B cell (primary cell): Measurements from ENCODE around the gene HDAC9. TPM values are rescaled to one million over a fixed set of nuclear protein-coding genes. Genes with fewer than 3 reads are reported as not detected.

Experiments
- ATAC-seq: fragments of 200-7000 bp; cut with Tn5 transposase; one replicate; pipeline ENCODE4 v1.10.0; 2021; ENCODE audit warnings: low read depth, mild to moderate bottlenecking, moderate number of reproducible peaks, moderate library complexity
- CTCF ChIA-PET: fragments of 350-600 bp; sonication (Branson Sonifier 250); formaldehyde crosslinking; loops from one replicate; lab custom pipeline; 2021; ENCODE audit warnings: antibody characterized with exemption, inconsistent platforms; lab: Charles Lee
- POLR2A ChIA-PET: fragments of 350-600 bp; sonication (Branson Sonifier 250); formaldehyde crosslinking; loops from one replicate; lab custom pipeline; 2021; ENCODE audit warnings: antibody characterized with exemption; lab: Charles Lee
- DNase-seq: peaks from one replicate; pipeline ENCODE4 v3.0.0; 2013
- H2AFZ ChIP-seq: 2 replicates; pipeline ENCODE4 v1.6.1; 2012; ENCODE audit warnings: mild to moderate bottlenecking, low read depth, low read length; ENCODE audit not compliant: insufficient read depth, poor library complexity, severe bottlenecking
- H3K27ac ChIP-seq, 2 donors: 1 replicate in 1 of 2; 2 replicates in 1 of 2; pipeline ENCODE4 v1.5.1; 2012 to 2013; ENCODE audit warnings: low read length in 2 of 2, mild to moderate bottlenecking in 2 of 2, moderate library complexity in 1 of 2
- H3K27me3 ChIP-seq, 4 experiments: fragments of 200-600 bp in 1 of 4; sonication (generic) in 1 of 4; replicated peaks in 1 of 4; 1 replicate in 2 of 4; 2 replicates in 2 of 4; pipeline versions ENCODE4 v1.6.1 to v1.7.0; 2013 to 2016; ENCODE audit warnings: low read length in 3 of 4, mild to moderate bottlenecking in 2 of 4, mixed read lengths in 1 of 4, moderate library complexity in 1 of 4; ENCODE audit not compliant: insufficient read depth in 4 of 4, control insufficient read depth in 3 of 4; ENCODE audit errors: control extremely low read depth in 1 of 4
- H3K36me3 ChIP-seq, 2 experiments: replicated peaks in 1 of 2; 1 replicate in 1 of 2; 2 replicates in 1 of 2; pipeline versions ENCODE4 v1.6.1 to v1.7.1; 2013; ENCODE audit warnings: low read length in 1 of 2; ENCODE audit not compliant: insufficient read depth in 2 of 2, control insufficient read depth in 1 of 2; ENCODE audit errors: control extremely low read depth in 1 of 2, extremely low read depth in 1 of 2
- H3K4me1 ChIP-seq, 2 donors: fragments of 200-600 bp in 1 of 2; sonication (generic) in 1 of 2; 1 replicate in 1 of 2; 2 replicates in 1 of 2; pipeline versions ENCODE4 v1.5.1 to v1.6.1; 2013 to 2017; ENCODE audit warnings: low read length in 2 of 2; ENCODE audit not compliant: control insufficient read depth in 2 of 2, insufficient read depth in 2 of 2
- H3K4me2 ChIP-seq: replicated peaks from 2 replicates; pipeline ENCODE3; 2012; ENCODE audit warnings: mild to moderate bottlenecking, low read depth, low read length; ENCODE audit not compliant: poor library complexity, severe bottlenecking
- H3K4me3 ChIP-seq, 5 experiments: fragments of 200-600 bp in 1 of 5; sonication (generic) in 1 of 5; 1 replicate in 3 of 5; 2 replicates in 2 of 5; pipeline versions ENCODE4 v1.5.1 to v1.7.0; 2011 to 2016; ENCODE audit warnings: low read length in 4 of 5, mild to moderate bottlenecking in 4 of 5, low read depth in 2 of 5, control low read depth in 1 of 5, moderate library complexity in 1 of 5; ENCODE audit not compliant: insufficient read depth in 1 of 5; ENCODE audit errors: control extremely low read depth in 1 of 5, extremely low read depth in 1 of 5
- H3K79me2 ChIP-seq: fragments of 200-600 bp; sonication (generic); one replicate; pipeline ENCODE4 v1.6.0; 2016; ENCODE audit warnings: low read length; ENCODE audit not compliant: control insufficient read depth, insufficient read depth
- H3K9ac ChIP-seq: fragments of 200-600 bp; sonication (generic); 2 replicates; pipeline ENCODE4 v1.6.1; 2017; ENCODE audit warnings: mild to moderate bottlenecking, low read length, moderate library complexity
- H3K9me3 ChIP-seq, 3 donors: one replicate each; pipeline versions ENCODE4 v1.6.1 to v1.7.1; 2013; ENCODE audit warnings: low read length in 2 of 3; ENCODE audit not compliant: control insufficient read depth in 2 of 3, insufficient read depth in 1 of 3; ENCODE audit errors: control extremely low read depth in 1 of 3
- H4K20me1 ChIP-seq: 2 replicates; pipeline ENCODE4 v1.6.0; 2012; ENCODE audit warnings: mild to moderate bottlenecking, low read length; ENCODE audit not compliant: insufficient read depth, control insufficient read depth, poor library complexity, severe bottlenecking
- H3K27ac Mint-ChIP-seq: one replicate; pipeline ENCODE4 v1.8.0; 2021; ENCODE audit warnings: mixed read lengths
- H3K27me3 Mint-ChIP-seq: one replicate; pipeline ENCODE4 v1.8.0; 2021; ENCODE audit warnings: mixed read lengths
- H3K4me1 Mint-ChIP-seq: one replicate; pipeline ENCODE4 v1.8.0; 2021; ENCODE audit warnings: mixed read lengths
- H3K4me3 Mint-ChIP-seq: one replicate; pipeline ENCODE4 v1.8.0; 2021; ENCODE audit warnings: mixed read lengths
- H3K9me3 Mint-ChIP-seq: one replicate; pipeline ENCODE4 v1.8.0; 2022; ENCODE audit warnings: mixed read lengths; ENCODE audit not compliant: insufficient read depth
- EZH2 ChIP-seq: IDR thresholded peaks from 2 replicates; pipeline ENCODE4 v1.6.1; 2012; ENCODE audit warnings: borderline replicate concordance, low read depth, mild to moderate bottlenecking, moderate library complexity, low read length; ENCODE audit not compliant: insufficient read depth, poor library complexity, severe bottlenecking
- WGBS: methylation state at CpG from one replicate; pipeline ENCODE4 v1.1.5; 2013; ENCODE audit warnings: missing lambda C conversion rate; ENCODE audit not compliant: insufficient coverage; 5-methylcytosine and 5-hydroxymethylcytosine counted together
- intact Hi-C: fragments of 100-400 bp; cut with micrococcal nuclease; formaldehyde crosslinking; loops from one replicate; pipeline ENCODE4 v1.10.0; 2022
- polyA plus RNA-seq: library from polyadenylated mRNA; depleted of rRNA; stranded (reverse); fragments of >200 nt; gene quantifications from 2 replicates; pipeline ENCODE4 v1.2.3, GENCODE V29; 2012
- total RNA-seq, 2 donors: library from RNA; stranded (reverse); fragments of 120-200 nt in 1 of 2; gene quantifications; 1 replicate in 1 of 2; 2 replicates in 1 of 2; pipeline versions ENCODE4 v1.2.3 to v1.2.4, GENCODE V29; 2013 to 2022
- TF ChIP-seq, protein P1 (sequence below): fragments of 200-600 bp; IDR thresholded peaks from one replicate; pipeline ENCODE4 v1.8.0; 2022; ENCODE audit warnings: antibody characterized with exemption, mild to moderate bottlenecking

HDAC9 gene
- total and polyA plus RNA-seq, 2 donors (not counting 1 experiment from before 2014, with no cell fraction given) = 49.1 to 64.8 TPM

DNA sequence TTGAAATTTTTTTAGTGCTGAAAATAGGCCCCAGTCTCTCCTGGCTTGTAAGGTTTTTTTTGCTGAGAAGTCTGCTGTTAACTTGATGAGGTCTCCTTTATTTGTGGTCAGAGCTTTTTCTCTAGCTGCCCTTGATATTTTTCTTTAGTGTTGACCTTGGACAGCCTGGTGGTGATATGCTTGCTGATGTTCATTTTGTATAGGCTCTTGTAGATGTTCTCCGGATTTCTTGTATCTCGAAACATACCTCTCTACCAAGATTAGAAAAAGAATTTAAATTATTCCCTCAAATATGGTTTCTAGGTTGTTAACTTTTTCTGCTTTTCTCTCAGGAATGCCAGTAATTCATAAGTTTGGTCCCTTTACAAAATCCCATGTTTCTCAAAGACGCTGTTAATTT lies 519.5 kb downstream of the HDAC9 start:
- ATAC-seq = no peak
- Histone ChIP-seq H3K79me2 (no peaks in the 10 kb centered on the region), H3K36me3 (no peaks in the 10 kb centered on the region), H3K4me3 (no peak overlapping the region), H3K4me2 (no peak overlapping the region), H3K4me1 (no peaks in the 10 kb centered on the region), H3K9me3 (peaks cover 0 to 5% (median 4%) of the 10 kb centered on the region in 3 donors), H3K27ac (no peak overlapping the region), H3K9ac (no peak overlapping the region), H3K27me3 (no peaks in the 10 kb centered on the region), H2AFZ (no peak overlapping the region), H4K20me1 (no peaks in the 10 kb centered on the region)
- Mint-ChIP-seq H3K4me3 (no peak overlapping the region), H3K27ac (no peak overlapping the region), H3K4me1 (no peaks in the 10 kb centered on the region), H3K27me3 (peaks cover 7% of the 10 kb centered on the region), H3K9me3 (peaks cover 3% of the 10 kb centered on the region)
- intact Hi-C loops = no loop called here
- no CpG with 5 or more reads among the region's 3 CpGs for WGBS
- CTCF ChIA-PET = no interaction called here
- POLR2A ChIA-PET = no interaction called here
- DNase-seq = no peak
- TF ChIP-seq, protein P1, sequence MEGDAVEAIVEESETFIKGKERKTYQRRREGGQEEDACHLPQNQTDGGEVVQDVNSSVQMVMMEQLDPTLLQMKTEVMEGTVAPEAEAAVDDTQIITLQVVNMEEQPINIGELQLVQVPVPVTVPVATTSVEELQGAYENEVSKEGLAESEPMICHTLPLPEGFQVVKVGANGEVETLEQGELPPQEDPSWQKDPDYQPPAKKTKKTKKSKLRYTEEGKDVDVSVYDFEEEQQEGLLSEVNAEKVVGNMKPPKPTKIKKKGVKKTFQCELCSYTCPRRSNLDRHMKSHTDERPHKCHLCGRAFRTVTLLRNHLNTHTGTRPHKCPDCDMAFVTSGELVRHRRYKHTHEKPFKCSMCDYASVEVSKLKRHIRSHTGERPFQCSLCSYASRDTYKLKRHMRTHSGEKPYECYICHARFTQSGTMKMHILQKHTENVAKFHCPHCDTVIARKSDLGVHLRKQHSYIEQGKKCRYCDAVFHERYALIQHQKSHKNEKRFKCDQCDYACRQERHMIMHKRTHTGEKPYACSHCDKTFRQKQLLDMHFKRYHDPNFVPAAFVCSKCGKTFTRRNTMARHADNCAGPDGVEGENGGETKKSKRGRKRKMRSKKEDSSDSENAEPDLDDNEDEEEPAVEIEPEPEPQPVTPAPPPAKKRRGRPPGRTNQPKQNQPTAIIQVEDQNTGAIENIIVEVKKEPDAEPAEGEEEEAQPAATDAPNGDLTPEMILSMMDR = no peak
- no peak for TF ChIP-seq EZH2

DNA sequence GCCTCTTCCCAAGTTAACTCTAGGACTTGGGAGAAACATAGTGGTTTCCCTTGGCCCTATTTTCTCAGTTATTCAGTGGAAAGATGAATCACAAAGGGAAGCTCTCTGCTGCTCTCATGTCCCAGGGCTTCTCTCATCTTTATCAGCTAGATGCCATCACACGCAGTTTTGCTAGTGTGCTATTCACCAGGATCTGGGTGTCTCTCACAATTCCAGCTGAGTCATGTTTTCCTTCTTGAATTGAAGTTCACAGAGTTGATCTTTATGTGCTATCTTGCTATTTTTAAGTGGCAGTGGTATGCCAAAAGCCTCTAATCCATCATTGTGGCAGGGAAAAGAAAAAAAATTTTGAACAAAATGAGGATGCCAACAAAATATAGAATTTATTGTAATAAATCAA lies 520.6 kb downstream of the HDAC9 start:
- no peak overlapping the region for H3K4me3 ChIP-seq
- H3K9ac ChIP-seq = no peak overlapping the region
- H3K27ac ChIP-seq = no peak overlapping the region
- H3K4me1 Mint-ChIP-seq = no peaks in the 10 kb centered on the region
- CTCF ChIA-PET = no interaction called here
- TF ChIP-seq EZH2 = no peak
- TF ChIP-seq, protein P1 = no peak
- H3K4me2 ChIP-seq = no peak overlapping the region
- POLR2A ChIA-PET = no interaction called here
- no peaks in the 10 kb centered on the region for H3K4me1 ChIP-seq
- no peaks in the 10 kb centered on the region for H3K79me2 ChIP-seq
- no peak overlapping the region for H3K27ac Mint-ChIP-seq
- no peaks in the 10 kb centered on the region for H3K27me3 ChIP-seq
- H3K36me3 ChIP-seq = no peaks in the 10 kb centered on the region
- DNase-seq (no peak), ATAC-seq (no peak)
- no peak overlapping the region for H2AFZ ChIP-seq
- peaks cover 3% of the 10 kb centered on the region for H3K9me3 Mint-ChIP-seq
- intact Hi-C loops = no loop called here
- H3K4me3 Mint-ChIP-seq = no peak overlapping the region
- no CpG with 5 or more reads among the region's 1 CpG for WGBS
- peaks cover 7% of the 10 kb centered on the region for H3K27me3 Mint-ChIP-seq
- no peaks in the 10 kb centered on the region for H4K20me1 ChIP-seq
- H3K9me3 ChIP-seq = peaks cover 0 to 5% (median 4%) of the 10 kb centered on the region in 3 donors
